ENCODE data around the gene ASH1L. TPM values are rescaled to one million over a fixed set of nuclear protein-coding genes. Genes with fewer than 3 reads are reported as not detected.
"Not testable (repeated sequence)": the region's sequence is repeated elsewhere in the genome, so short reads cannot be mapped to it uniquely, and the experiment has no call there.

ASH1L gene
- polyA plus RNA-seq, 1 donor from 2014 or later, result 29.1 TPM

DNA sequence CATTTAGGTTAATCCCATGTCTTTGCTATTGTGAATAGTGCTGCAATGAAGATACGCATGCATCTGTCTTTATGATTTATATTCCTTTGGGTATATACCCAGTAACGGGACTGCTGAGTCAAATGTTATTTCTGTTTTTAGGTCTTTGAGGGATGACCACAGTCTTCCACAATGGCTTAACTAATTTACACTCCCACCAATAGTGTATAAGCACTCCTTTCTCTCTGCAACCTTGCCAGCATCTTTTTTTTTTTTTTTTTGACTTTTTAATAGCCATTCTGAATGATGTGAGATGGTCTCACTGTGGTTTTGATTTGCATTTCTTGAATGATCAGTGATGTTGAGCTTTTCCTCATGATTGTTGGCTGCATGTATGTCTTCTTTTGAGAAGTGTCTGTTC, 33.5 kb downstream of the ASH1L start:
- H3K27me3 Mint-ChIP-seq, result no peaks in the 10 kb centered on the region
- H3K4me3 Mint-ChIP-seq, result peak overlapping the region; percentile 68 to 88 (median 74)
- peaks cover 0 to 2% (median 0%) of the 10 kb centered on the region in 3 donors for H3K9me3 Mint-ChIP-seq
- no peaks in the 10 kb centered on the region for H3K36me3 Mint-ChIP-seq
- H3K27ac Mint-ChIP-seq, result peak overlapping the region; percentile 46 to 93 (median 93)
- H3K4me1 Mint-ChIP-seq, result peaks cover 29 to 31% (median 31%) of the 10 kb centered on the region in 3 donors

DNA sequence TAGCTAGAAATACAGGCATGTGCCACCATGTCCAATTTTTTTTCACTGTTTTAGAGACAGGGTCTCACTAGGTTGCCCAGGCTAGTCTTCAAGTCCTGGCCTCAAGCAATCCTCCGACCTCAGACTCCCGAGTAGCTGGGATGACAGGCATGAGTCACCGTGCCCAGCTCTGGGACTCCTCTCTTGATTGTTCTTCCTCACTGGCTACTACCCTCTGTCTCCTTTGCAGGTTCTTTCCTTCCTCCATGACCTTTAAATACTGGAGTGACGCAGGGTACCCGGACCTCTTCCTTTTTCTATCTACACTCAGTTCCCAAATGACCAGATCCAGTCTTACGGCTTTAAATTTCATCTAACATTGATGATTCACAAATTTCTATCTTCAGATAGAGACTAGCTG, 34.9 kb downstream of the ASH1L start:
- Mint-ChIP-seq H3K4me1 (peaks cover 30 to 33% (median 33%) of the 10 kb centered on the region in 3 donors), H3K36me3 (no peaks in the 10 kb centered on the region), H3K9me3 (no peaks in the 10 kb centered on the region), H3K4me3 (no peak overlapping the region), H3K27ac (no peak overlapping the region), H3K27me3 (no peaks in the 10 kb centered on the region)

DNA sequence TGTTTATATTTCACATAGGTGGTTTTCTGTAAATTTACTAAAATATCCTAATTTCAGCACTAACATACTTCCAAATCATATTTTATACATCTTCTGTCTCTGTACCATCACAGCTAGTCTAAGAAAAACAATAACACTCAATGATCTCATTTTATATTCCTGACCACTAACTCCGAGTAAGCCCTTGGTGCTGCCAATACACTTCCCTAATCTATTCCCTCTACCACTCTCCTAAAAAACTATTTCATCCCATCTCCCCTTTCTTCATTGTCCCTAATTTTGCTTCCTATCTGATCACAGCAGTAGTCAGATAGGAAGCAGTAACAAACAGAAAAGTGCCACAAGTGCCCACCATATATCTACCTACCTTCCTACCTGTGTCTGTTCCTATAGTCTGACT, 36.2 kb downstream of the ASH1L start:
- H3K4me3 Mint-ChIP-seq, result no peak overlapping the region
- H3K9me3 Mint-ChIP-seq, result no peaks in the 10 kb centered on the region
- H3K27ac Mint-ChIP-seq, result no peak overlapping the region
- no peaks in the 10 kb centered on the region for H3K36me3 Mint-ChIP-seq
- peaks cover 25 to 34% (median 29%) of the 10 kb centered on the region in 3 donors for H3K4me1 Mint-ChIP-seq
- H3K27me3 Mint-ChIP-seq, result no peaks in the 10 kb centered on the region

DNA sequence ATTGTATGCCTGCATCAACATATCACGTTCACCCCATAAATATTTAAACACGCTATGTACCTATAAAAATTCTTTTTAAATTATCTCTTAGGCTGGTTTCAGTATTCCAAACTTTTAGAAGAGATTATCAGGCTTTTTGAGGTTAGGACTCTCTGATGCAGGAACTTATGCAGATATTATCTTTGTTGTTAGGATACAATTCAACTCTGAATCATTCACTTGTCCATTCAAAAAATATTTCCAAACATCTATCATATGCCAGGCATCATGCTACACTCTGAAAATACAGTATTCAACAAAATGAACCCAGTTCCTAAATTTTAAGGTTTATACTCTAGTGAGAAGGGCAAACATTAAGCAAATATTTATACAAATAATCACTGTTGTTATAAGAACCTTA, 40.5 kb downstream of the ASH1L start:
- H3K4me1 Mint-ChIP-seq, result peaks cover 18 to 29% (median 25%) of the 10 kb centered on the region in 3 donors
- H3K9me3 Mint-ChIP-seq, result peaks cover 0 to 1% (median 0%) of the 10 kb centered on the region in 3 donors
- peaks cover under 1% of the 10 kb centered on the region for H3K36me3 Mint-ChIP-seq
- H3K27me3 Mint-ChIP-seq, result no peaks in the 10 kb centered on the region
- H3K27ac Mint-ChIP-seq, result no peak overlapping the region
- H3K4me3 Mint-ChIP-seq, result no peak overlapping the region

DNA sequence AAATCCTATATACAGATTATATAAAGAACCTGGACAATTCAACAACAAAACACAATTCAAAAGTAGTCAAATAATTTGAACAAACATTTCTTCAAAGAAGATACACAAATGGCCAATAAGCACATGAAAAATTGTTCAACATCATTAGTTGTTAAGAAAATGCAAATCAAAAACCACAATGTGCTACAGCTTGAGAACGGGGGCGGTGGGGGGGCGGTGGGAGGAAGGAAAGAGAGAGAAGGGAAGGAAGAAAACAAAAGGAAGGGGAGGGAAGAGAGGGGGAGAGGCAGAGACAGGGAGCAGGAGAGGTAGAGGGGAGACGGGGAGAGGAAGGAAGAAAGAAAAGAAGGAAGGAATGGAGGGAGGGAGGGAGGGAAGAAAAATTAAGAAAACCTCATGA, 44.1 kb downstream of the ASH1L start:
- peaks cover 23 to 43% (median 29%) of the 10 kb centered on the region in 3 donors for H3K4me1 Mint-ChIP-seq
- H3K4me3 Mint-ChIP-seq, result peak overlapping the region in 2 of 4 donors; percentile 28 to 49
- H3K27ac Mint-ChIP-seq, result peak overlapping the region in 1 of 3 donors; percentile 36
- H3K27me3 Mint-ChIP-seq, result no peaks in the 10 kb centered on the region
- peaks cover 0 to 1% (median 0%) of the 10 kb centered on the region in 3 donors for H3K9me3 Mint-ChIP-seq
- H3K36me3 Mint-ChIP-seq, result peaks cover 9% of the 10 kb centered on the region

DNA sequence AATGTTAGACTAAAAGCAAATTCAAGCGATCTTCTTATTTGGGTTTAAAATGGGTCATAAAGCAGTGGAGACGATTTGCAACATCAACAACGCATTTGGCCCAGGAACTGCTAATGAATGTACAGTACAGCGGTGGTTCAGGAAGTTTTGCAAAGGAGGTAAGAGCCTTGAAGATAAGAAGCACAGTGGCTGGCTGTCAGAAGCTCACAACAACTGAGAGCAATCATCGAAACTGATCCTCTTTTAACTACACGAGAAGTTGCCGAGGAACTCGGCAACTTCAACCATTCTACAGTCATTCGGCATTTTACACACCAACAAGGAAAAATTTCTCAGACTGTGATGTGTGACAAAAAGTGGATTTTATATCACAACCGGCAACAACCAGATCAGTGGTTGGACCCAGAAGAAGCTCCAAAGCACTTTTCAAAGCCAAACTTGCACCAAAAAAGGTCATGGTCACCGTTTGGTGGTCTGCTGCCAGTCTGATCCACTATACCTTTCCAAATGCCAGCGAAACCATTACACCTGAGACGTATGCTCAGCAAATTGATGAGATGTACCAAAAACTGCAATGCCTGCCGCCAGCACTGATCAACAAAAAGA, 47.9 kb downstream of the ASH1L start:
- peaks cover 9% of the 10 kb centered on the region for H3K36me3 Mint-ChIP-seq
- H3K4me1 Mint-ChIP-seq, result peaks cover 17 to 32% (median 29%) of the 10 kb centered on the region in 3 donors
- peaks cover 0 to 1% (median 0%) of the 10 kb centered on the region in 3 donors for H3K9me3 Mint-ChIP-seq
- H3K27me3 Mint-ChIP-seq, result no peaks in the 10 kb centered on the region
- no peak overlapping the region for H3K27ac Mint-ChIP-seq
- H3K4me3 Mint-ChIP-seq, result no peak overlapping the region

DNA sequence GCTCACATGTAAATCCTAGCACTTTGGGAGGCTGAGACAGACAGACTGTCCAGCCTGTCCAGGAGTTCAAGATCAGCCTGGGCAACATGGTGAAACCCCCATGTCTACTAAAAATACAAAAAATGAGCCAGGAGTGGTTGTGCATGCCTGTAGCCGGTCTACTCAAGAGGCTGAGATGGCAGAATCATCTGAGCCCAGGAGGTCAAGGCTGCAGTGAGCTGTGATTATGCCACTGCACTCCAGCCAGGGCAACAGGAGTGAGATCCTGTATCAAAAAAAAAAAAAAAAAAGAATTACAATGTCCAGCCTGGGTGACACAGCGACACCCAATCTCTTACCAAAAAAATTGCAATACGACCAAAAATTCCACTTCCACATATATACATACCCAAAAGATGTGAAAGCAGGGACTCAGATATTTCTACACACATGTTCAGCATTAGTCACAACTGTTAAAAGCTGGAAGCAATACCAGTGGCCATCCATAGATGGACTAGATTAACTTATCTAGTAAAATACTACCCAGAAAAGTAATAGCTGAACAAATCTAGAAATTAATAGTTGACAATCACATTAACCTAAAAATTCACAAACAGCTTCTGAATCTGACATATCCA, 49.2 kb downstream of the ASH1L start:
- H3K27ac Mint-ChIP-seq, result no peak overlapping the region
- H3K9me3 Mint-ChIP-seq, result peaks cover 0 to 1% (median 0%) of the 10 kb centered on the region in 3 donors
- peaks cover 17 to 35% (median 28%) of the 10 kb centered on the region in 3 donors for H3K4me1 Mint-ChIP-seq
- peaks cover 9% of the 10 kb centered on the region for H3K36me3 Mint-ChIP-seq
- no peaks in the 10 kb centered on the region for H3K27me3 Mint-ChIP-seq
- no peak overlapping the region for H3K4me3 Mint-ChIP-seq

DNA sequence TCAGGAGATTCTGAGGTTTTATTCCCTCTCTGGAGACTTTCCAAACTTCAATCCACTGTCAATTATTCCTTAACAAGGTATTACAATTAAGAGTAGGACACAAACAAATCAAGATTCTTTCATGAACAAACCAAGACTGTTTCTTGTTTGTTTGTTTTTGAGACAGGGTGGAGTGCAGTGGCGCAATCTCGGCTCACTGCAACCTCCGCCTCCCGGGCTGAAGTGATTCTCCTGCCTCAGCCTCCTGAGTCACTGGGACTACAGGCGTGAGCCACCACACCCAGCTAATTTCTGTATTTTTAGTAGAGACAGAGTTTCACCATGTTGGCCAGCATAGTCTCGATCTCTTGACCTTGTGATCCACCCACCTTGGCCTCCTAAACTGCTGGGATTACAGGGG, 51.2 kb downstream of the ASH1L start:
- H3K36me3 Mint-ChIP-seq, H3K9me3 Mint-ChIP-seq, H3K27me3 Mint-ChIP-seq, H3K4me3 Mint-ChIP-seq: not testable (repeated sequence)
- peaks cover 20 to 30% (median 29%) of the 10 kb centered on the region in 3 donors for H3K4me1 Mint-ChIP-seq
- H3K27ac Mint-ChIP-seq, result peak overlapping the region in 1 of 3 donors; percentile 1

DNA sequence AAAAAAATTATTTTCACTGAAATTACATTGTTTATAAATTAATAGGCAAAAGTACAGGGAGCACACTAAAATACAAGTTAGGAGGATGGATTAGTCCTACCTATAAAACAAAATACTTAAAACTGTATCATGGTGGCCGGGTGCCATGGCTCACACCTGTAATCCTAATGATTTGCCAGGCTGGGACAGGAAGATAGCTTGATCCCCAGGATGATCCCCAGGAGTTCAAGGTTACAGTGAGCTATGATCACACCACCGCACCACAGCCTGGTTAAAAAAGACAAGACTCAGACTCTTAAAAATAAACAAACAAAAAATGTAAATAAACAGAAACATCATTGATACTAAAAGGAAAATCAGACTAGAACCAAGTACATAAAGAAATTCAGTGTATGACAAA, 53.5 kb downstream of the ASH1L start:
- H3K4me3 Mint-ChIP-seq, result no peak overlapping the region
- H3K36me3 Mint-ChIP-seq, result peaks cover 3% of the 10 kb centered on the region
- H3K27me3 Mint-ChIP-seq, result no peaks in the 10 kb centered on the region
- peaks cover 22 to 27% (median 24%) of the 10 kb centered on the region in 3 donors for H3K4me1 Mint-ChIP-seq
- H3K9me3 Mint-ChIP-seq, result no peaks in the 10 kb centered on the region
- H3K27ac Mint-ChIP-seq, result no peak overlapping the region

DNA sequence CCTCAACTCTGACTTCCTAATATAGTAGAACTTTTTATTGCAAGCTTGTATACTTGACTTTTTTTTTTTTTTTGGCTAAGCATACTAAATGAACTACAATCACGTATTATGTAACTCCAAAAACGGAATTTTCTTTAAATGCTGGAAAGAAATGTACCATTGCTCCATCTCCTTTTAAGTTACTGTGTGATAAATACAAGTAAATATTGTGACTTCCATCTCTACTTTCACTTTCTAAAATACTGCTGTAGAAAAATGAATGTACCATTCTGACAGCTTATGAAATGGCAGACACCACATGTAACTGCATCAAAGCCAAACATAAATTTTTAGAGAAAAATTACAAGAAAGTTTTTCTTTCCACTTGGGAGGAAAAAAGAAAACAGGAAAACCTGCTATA, 54.7 kb downstream of the ASH1L start:
- H3K27me3 Mint-ChIP-seq, result no peaks in the 10 kb centered on the region
- H3K27ac Mint-ChIP-seq, result peak overlapping the region in 2 of 3 donors; percentile 64 to 69
- peaks cover 3% of the 10 kb centered on the region for H3K36me3 Mint-ChIP-seq
- H3K4me1 Mint-ChIP-seq, result peaks cover 20 to 25% (median 22%) of the 10 kb centered on the region in 3 donors
- peak overlapping the region in 2 of 4 donors; percentile 57 to 81 for H3K4me3 Mint-ChIP-seq
- no peaks in the 10 kb centered on the region for H3K9me3 Mint-ChIP-seq

DNA sequence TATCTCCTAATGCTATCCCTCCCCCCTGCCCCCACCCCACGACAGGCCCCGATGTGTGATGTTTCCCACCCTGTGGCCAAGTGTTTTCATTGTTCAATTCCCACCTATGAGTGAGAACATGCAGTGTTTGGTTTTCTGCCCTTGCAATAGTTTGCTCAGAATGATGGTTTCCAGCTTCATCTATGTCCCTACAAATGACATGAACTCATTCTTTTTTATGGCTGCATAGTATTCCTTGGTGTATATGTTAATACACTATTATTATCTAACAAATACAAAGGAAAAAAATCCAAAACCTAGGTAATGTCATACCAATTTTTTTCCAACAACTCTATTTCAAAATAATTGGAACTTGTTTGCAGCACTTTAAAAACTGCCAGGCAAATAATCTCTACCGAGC, 56.6 kb downstream of the ASH1L start:
- not testable (repeated sequence) for H3K27me3 Mint-ChIP-seq, H3K9me3 Mint-ChIP-seq, H3K4me3 Mint-ChIP-seq, H3K36me3 Mint-ChIP-seq, H3K27ac Mint-ChIP-seq
- peaks cover 20 to 22% (median 21%) of the 10 kb centered on the region in 3 donors for H3K4me1 Mint-ChIP-seq

DNA sequence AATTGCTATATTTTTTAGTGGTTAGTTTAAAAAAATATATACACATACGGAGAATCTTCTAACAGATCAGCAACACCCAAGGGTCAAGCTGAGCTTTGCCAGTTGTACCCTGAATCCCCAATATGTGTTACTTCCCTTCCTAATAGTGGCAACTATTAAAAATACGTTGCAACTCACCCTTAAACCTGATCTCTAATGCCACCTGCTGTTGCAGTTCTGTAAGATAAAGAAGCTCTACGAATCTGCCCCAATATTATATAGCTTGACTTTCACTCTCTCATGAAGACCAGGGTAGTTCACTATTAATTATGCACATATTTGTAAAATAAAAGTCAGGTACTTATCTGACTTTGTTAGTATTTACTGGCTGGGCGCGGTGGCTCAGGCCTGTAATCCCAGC, 58.4 kb downstream of the ASH1L start:
- Mint-ChIP-seq H3K9me3 (no peaks in the 10 kb centered on the region), H3K4me3 (peak overlapping the region in 1 of 4 donors; percentile 7), H3K4me1 (peaks cover 31 to 34% (median 31%) of the 10 kb centered on the region in 3 donors), H3K27me3 (no peaks in the 10 kb centered on the region), H3K36me3 (peaks cover 3% of the 10 kb centered on the region), H3K27ac (peak overlapping the region in 2 of 3 donors; percentile 0 to 1)

DNA sequence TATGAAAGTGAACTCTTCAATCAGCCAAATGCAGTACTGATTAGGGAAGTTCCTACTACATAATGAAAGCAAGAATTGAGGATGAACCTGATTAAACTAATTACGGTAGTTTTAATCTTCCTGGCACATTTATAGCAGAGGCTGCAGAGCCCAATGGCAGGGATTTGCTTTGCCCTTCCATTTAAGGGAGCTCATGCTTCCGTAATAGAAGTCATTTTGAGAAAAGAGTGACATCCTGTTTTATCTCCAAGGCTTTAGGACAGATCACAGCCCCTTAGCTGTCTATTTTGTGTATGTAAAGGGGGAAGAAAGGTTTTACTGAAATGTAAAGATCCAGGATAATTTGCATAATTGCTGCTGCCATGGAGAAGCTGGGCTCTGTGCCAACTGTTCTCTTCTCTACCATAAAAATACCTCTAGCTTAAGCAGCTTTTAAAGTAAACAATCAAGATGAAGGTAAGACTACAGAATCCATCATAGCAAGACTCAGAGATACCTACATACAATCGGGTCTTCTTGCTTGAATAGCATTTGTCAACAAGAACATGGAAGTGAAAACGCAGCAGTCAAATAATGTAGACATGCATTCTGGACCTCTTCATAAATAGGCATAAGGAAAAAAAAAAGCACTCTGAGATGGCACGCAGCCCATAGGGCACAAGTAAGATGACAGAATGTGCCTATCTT, 62.5 kb downstream of the ASH1L start:
- Mint-ChIP-seq H3K9me3 (no peaks in the 10 kb centered on the region), H3K27me3 (no peaks in the 10 kb centered on the region), H3K4me1 (peaks cover 24 to 28% (median 26%) of the 10 kb centered on the region in 3 donors), H3K27ac (peak overlapping the region; percentile 75 to 95 (median 76)), H3K36me3 (no peaks in the 10 kb centered on the region), H3K4me3 (peak overlapping the region; percentile 44 to 85 (median 58))

DNA sequence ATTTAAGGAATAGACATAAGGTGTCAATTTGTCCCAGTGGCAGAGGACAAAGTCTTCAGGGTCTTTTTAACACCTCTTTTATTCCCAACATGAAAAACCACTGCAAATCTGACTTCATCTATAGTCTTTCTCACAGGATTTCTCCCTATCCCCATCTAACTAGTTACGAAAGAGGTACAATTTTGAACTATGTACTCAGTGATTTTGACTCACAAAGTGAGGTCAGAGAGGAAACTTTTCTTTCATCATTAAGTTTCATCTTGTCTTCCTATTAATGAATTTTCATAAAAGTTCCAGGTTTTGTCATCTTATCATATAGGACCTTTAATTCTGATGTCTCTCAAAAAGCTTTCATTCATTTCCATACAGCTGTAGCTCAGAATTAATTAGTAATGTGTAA, 63.3 kb downstream of the ASH1L start:
- Mint-ChIP-seq H3K27ac (peak overlapping the region; percentile 75 to 95 (median 76)), H3K4me1 (peaks cover 24 to 31% (median 26%) of the 10 kb centered on the region in 3 donors), H3K27me3 (no peaks in the 10 kb centered on the region), H3K4me3 (peak overlapping the region; percentile 44 to 85 (median 58)), H3K36me3 (no peaks in the 10 kb centered on the region), H3K9me3 (no peaks in the 10 kb centered on the region)

DNA sequence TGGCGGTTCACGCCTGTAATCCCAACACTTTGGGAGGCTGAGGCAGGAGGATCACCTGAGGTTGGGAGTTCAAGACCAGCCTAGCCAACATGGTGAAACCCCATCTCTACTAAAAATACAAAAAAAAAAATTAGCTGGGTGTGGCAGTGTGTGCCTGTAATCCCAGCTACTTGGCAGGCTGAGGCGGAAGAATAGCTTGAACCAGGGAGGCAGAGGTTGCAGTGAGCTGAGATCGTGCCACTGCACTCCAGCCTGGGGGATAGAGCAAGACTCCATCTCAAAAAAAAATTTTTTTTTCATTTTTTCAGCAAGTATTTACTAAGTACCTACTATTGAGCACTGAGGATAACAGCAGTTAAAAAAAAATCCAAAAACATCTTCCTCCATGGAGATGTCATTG, 69.0 kb downstream of the ASH1L start:
- H3K4me1 Mint-ChIP-seq, result peaks cover 10 to 22% (median 17%) of the 10 kb centered on the region in 3 donors
- not testable (repeated sequence) for H3K9me3 Mint-ChIP-seq, H3K4me3 Mint-ChIP-seq, H3K36me3 Mint-ChIP-seq, H3K27me3 Mint-ChIP-seq
- peak overlapping the region in 1 of 3 donors; percentile 16 for H3K27ac Mint-ChIP-seq
